K562 treated with DMSO at 1 percent for 24 hours (cell line): ENCODE measurements around the gene RRAS2. TPM values are rescaled to one million over a fixed set of nuclear protein-coding genes. Genes with fewer than 3 reads are reported as not detected.

ENCODE experiments used
- total RNA-seq: library from RNA; unstranded; fragments of 300-600 nt; gene quantifications from 2 replicates; pipeline ENCODE4 v1.2.3, GENCODE V29; 2022; ENCODE audit warnings: low read depth; ENCODE audit not compliant: insufficient read depth

The RRAS2 gene
- 35.1 and 35.7 TPM in 2 replicates for total RNA-seq

GRCh38 chr11:14358729-14359439 is at the start of gene RRAS2:
TSS of gene RRAS2 (minus strand) at chr11:14359183. CDS start at chr11:14358870, 313 bp downstream.

Other genes starting within 250 kb of the RRAS2 start
- 86.0 and 99.3 TPM in 2 replicates for gene COPB1, start 140.6 kb upstream of the RRAS2 start, total RNA-seq
- 174 and 208 TPM in 2 replicates for gene PSMA1, start 161.2 kb upstream of the RRAS2 start, total RNA-seq